ENCODE measurements around the gene RFX3. TPM values are rescaled to one million over a fixed set of nuclear protein-coding genes. Genes with fewer than 3 reads are reported as not detected.

Gene RFX3
- total and polyA plus RNA-seq, 2 of the 13 experiments (the other 11 are each of a cell fraction or from before 2014, with no cell fraction given): 2.7 to 5.3 TPM

DNA sequence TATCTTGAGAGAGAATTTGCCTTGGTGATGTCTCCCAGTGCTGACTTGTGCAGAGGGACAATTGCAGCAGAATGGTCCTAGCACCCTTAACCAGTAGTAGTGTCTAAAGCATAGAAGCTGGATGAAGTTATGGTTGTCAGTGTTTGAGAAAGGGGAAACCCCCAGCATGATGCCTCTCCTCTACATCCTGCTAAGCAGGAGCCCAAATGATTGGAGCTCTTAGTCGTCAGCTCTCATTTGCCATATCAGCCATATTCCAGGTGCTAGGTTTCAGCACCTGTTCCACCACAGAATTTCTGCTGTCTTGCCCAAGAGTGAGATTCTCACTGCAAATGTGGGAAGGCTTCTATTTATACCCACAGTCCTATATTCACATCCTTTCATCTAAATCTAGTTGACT is 43.7 kb upstream of the RFX3 start:
- Histone ChIP-seq H3K27ac (ENCODE audit: extremely low read length, insufficient read depth, low read length) (no peak overlapping the region), H3K4me2 (ENCODE audit: low read depth, low read length) (no peak overlapping the region), H3K4me1 (ENCODE audit: insufficient read depth, low read length) (no peaks in the 10 kb centered on the region), H2AFZ (ENCODE audit: low read length) (no peak overlapping the region), H3K27me3 (ENCODE audit: control insufficient read depth in 1 of 2, insufficient read depth in 2 of 2, low read length in 2 of 2) (no peaks in the 10 kb centered on the region), H3K79me2 (ENCODE audit: insufficient read depth, low read length) (no peaks in the 10 kb centered on the region), H3K4me3 (replicated peaks in 1 of 3; ENCODE audit: insufficient read depth in 1 of 3, low read depth in 2 of 3, low read length in 3 of 3) (no peak overlapping the region), H3K9me3 (ENCODE audit: low read length) (no peaks in the 10 kb centered on the region), H3K36me3 (replicated peaks in 1 of 2; ENCODE audit: control insufficient read depth in 1 of 2, insufficient read depth in 2 of 2, low read length in 2 of 2) (no peaks in the 10 kb centered on the region), H4K20me1 (ENCODE audit: insufficient read depth, low read length) (no peaks in the 10 kb centered on the region), H3K9ac (ENCODE audit: insufficient read depth, low read depth, low read length) (no peak overlapping the region)
- WGBS (ENCODE audit: low lambda C conversion rate): 17% methylated on average over 1 of the region's 1 CpG
- ChIA-PET CTCF (ENCODE audit: low intra/inter-chr PET ratio, low total read pairs) (no interaction called here), POLR2A (no interaction called here)
- FAIRE-seq (no peak), ATAC-seq (no peak), DNase-seq (ENCODE audit: low spot score) (no peak)
- intact Hi-C loops (cut with micrococcal nuclease; ENCODE audit: unreplicated experiment) (no loop called here), in situ Hi-C loops (cut with HindIII; ENCODE audit: extremely low pct_ligation_motif_present, low pct_unique_long_range_greater_than_20kb) (no loop called here)
- BruUV-seq (replicated peaks): no TSS peak
- TF ChIP-seq, protein P1, sequence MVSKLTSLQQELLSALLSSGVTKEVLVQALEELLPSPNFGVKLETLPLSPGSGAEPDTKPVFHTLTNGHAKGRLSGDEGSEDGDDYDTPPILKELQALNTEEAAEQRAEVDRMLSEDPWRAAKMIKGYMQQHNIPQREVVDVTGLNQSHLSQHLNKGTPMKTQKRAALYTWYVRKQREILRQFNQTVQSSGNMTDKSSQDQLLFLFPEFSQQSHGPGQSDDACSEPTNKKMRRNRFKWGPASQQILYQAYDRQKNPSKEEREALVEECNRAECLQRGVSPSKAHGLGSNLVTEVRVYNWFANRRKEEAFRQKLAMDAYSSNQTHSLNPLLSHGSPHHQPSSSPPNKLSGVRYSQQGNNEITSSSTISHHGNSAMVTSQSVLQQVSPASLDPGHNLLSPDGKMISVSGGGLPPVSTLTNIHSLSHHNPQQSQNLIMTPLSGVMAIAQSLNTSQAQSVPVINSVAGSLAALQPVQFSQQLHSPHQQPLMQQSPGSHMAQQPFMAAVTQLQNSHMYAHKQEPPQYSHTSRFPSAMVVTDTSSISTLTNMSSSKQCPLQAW (CRISPR knock-in tag; IDR thresholded peaks at IDR 0.05): no peak
- no peak for TF ChIP-seq CHD4 (IDR thresholded peaks at IDR 0.05; ENCODE audit: borderline replicate concordance, low read length)
- TF ChIP-seq, protein P2, sequence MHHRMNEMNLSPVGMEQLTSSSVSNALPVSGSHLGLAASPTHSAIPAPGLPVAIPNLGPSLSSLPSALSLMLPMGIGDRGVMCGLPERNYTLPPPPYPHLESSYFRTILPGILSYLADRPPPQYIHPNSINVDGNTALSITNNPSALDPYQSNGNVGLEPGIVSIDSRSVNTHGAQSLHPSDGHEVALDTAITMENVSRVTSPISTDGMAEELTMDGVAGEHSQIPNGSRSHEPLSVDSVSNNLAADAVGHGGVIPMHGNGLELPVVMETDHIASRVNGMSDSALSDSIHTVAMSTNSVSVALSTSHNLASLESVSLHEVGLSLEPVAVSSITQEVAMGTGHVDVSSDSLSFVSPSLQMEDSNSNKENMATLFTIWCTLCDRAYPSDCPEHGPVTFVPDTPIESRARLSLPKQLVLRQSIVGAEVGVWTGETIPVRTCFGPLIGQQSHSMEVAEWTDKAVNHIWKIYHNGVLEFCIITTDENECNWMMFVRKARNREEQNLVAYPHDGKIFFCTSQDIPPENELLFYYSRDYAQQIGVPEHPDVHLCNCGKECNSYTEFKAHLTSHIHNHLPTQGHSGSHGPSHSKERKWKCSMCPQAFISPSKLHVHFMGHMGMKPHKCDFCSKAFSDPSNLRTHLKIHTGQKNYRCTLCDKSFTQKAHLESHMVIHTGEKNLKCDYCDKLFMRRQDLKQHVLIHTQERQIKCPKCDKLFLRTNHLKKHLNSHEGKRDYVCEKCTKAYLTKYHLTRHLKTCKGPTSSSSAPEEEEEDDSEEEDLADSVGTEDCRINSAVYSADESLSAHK (CRISPR knock-in tag; IDR thresholded peaks at IDR 0.05; ENCODE audit: borderline replicate concordance): no peak
- TF ChIP-seq ZBTB20 (CRISPR knock-in tag; IDR thresholded peaks at IDR 0.05; ENCODE audit: borderline replicate concordance, low read depth): no peak
- TF ChIP-seq IRF1 (CRISPR knock-in tag; IDR thresholded peaks at IDR 0.05; ENCODE audit: low read depth): no peak
- TF ChIP-seq LRRFIP1 (CRISPR knock-in tag; conservative IDR thresholded peaks at IDR 0.05): no peak
- TF ChIP-seq, protein P3, sequence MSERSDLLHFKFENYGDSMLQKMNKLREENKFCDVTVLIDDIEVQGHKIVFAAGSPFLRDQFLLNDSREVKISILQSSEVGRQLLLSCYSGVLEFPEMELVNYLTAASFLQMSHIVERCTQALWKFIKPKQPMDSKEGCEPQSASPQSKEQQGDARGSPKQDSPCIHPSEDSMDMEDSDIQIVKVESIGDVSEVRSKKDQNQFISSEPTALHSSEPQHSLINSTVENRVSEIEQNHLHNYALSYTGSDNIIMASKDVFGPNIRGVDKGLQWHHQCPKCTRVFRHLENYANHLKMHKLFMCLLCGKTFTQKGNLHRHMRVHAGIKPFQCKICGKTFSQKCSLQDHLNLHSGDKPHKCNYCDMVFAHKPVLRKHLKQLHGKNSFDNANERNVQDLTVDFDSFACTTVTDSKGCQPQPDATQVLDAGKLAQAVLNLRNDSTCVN (CRISPR knock-in tag; IDR thresholded peaks at IDR 0.05; ENCODE audit: borderline replicate concordance): no peak
- TF ChIP-seq ADNP (CRISPR knock-in tag; IDR thresholded peaks at IDR 0.05): no peak
- no peak for TF ChIP-seq ZFP90 (CRISPR knock-in tag; IDR thresholded peaks at IDR 0.05; ENCODE audit: borderline replicate concordance)
- TF ChIP-seq ZSCAN21 (CRISPR knock-in tag; IDR thresholded peaks at IDR 0.05; ENCODE audit: borderline replicate concordance): no peak
- TF ChIP-seq, protein P4, sequence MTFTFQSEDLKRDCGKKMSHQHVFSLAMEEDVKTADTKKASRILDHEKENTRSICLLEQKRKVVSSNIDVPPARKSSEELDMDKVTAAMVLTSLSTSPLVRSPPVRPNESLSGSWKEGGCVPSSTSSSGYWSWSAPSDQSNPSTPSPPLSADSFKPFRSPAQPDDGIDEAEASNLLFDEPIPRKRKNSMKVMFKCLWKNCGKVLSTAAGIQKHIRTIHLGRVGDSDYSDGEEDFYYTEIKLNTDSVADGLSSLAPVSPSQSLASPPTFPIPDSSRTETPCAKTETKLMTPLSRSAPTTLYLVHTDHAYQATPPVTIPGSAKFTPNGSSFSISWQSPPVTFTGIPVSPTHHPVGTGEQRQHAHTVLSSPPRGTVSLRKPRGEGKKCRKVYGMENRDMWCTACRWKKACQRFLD (CRISPR knock-in tag; IDR thresholded peaks at IDR 0.05; ENCODE audit: borderline replicate concordance): no peak
- no peak for TF ChIP-seq KDM4B (CRISPR knock-in tag; IDR thresholded peaks at IDR 0.05)
- no peak for TF ChIP-seq ZNF75D (CRISPR knock-in tag; IDR thresholded peaks at IDR 0.05; ENCODE audit: borderline replicate concordance)

All from HepG2 (cell line).